Neutrophil (primary cell): ENCODE results near the gene IGFBP4.

Source experiments
- H3K27ac ChIP-seq: fragments of 200-600 bp; sonication (generic); 2 replicates; pipeline ENCODE4 v1.5.1; 2016; ENCODE audit warnings: mild to moderate bottlenecking, moderate library complexity
- H3K27me3 ChIP-seq: fragments of 200-600 bp; sonication (generic); 2 replicates; pipeline ENCODE4 v1.6.0; 2016; ENCODE audit warnings: mild to moderate bottlenecking
- H3K36me3 ChIP-seq: fragments of 200-600 bp; sonication (generic); 2 replicates; pipeline ENCODE4 v1.5.1; 2017
- H3K4me1 ChIP-seq, 2 experiments: fragments of 200-600 bp in 1 of 2; sonication (generic) in 1 of 2; 1 replicate in 1 of 2; 2 replicates in 1 of 2; pipeline versions ENCODE4 v1.5.1 to v1.6.1; 2013 to 2016; ENCODE audit warnings: low read depth in 1 of 2, low read length in 1 of 2, mild to moderate bottlenecking in 1 of 2, moderate library complexity in 1 of 2; ENCODE audit not compliant: control insufficient read depth in 1 of 2, insufficient read depth in 1 of 2
- H3K4me3 ChIP-seq, 2 experiments: fragments of 200-600 bp in 1 of 2; sonication (generic) in 1 of 2; 1 replicate in 1 of 2; 2 replicates in 1 of 2; pipeline ENCODE4 v1.5.1; 2013 to 2016; ENCODE audit warnings: low read depth in 1 of 2, low read length in 1 of 2, mild to moderate bottlenecking in 1 of 2, moderate library complexity in 1 of 2
- H3K9me3 ChIP-seq: fragments of 200-600 bp; sonication (generic); 2 replicates; pipeline ENCODE4 v1.5.1; 2016
- TF ChIP-seq, protein P1 (sequence below): fragments of 200-600 bp; sonication (generic); IDR thresholded peaks from 2 replicates; pipeline ENCODE4 v1.5.1; 2016; ENCODE audit warnings: antibody characterized with exemption

IGFBP4 gene

DNA sequence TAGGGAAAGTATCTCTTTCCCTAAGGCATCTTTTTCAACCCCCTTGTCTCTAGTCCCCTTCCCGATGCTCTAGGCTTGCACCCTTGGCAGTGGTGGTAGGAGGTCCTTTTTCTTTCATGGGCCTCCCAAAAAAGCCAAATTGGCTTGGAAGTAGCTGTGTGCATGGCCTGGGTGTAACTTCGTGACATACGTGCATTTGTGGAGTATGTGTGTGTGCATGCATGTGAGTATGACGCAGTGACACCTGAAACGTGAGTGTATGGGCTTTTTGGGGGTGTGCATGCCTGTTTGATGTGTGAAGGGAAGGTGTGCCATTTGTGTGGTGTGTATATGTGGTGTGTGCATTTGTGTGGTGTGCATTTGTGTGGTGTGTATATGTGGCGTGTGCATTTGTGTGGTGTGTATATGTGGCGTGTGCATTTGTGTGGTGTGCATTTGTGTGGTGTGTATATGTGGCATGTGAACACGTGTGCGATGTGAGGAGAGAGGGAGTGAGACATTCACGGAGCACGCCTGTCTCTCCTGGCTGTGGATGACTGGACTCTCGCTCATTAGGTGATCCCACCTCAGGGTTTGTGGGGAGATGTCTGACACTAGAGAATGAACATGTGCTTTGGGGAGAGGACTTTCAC is 15.7 kb downstream of the IGFBP4 start:
- no peak overlapping the region for H3K27ac ChIP-seq
- H3K9me3 ChIP-seq: no peaks in the 10 kb centered on the region
- H3K4me1 ChIP-seq: no peaks in the 10 kb centered on the region
- H3K4me3 ChIP-seq: no peak overlapping the region
- H3K27me3 ChIP-seq: peaks cover 29% of the 10 kb centered on the region
- no peaks in the 10 kb centered on the region for H3K36me3 ChIP-seq
- TF ChIP-seq, protein P1, sequence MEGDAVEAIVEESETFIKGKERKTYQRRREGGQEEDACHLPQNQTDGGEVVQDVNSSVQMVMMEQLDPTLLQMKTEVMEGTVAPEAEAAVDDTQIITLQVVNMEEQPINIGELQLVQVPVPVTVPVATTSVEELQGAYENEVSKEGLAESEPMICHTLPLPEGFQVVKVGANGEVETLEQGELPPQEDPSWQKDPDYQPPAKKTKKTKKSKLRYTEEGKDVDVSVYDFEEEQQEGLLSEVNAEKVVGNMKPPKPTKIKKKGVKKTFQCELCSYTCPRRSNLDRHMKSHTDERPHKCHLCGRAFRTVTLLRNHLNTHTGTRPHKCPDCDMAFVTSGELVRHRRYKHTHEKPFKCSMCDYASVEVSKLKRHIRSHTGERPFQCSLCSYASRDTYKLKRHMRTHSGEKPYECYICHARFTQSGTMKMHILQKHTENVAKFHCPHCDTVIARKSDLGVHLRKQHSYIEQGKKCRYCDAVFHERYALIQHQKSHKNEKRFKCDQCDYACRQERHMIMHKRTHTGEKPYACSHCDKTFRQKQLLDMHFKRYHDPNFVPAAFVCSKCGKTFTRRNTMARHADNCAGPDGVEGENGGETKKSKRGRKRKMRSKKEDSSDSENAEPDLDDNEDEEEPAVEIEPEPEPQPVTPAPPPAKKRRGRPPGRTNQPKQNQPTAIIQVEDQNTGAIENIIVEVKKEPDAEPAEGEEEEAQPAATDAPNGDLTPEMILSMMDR: no peak

DNA sequence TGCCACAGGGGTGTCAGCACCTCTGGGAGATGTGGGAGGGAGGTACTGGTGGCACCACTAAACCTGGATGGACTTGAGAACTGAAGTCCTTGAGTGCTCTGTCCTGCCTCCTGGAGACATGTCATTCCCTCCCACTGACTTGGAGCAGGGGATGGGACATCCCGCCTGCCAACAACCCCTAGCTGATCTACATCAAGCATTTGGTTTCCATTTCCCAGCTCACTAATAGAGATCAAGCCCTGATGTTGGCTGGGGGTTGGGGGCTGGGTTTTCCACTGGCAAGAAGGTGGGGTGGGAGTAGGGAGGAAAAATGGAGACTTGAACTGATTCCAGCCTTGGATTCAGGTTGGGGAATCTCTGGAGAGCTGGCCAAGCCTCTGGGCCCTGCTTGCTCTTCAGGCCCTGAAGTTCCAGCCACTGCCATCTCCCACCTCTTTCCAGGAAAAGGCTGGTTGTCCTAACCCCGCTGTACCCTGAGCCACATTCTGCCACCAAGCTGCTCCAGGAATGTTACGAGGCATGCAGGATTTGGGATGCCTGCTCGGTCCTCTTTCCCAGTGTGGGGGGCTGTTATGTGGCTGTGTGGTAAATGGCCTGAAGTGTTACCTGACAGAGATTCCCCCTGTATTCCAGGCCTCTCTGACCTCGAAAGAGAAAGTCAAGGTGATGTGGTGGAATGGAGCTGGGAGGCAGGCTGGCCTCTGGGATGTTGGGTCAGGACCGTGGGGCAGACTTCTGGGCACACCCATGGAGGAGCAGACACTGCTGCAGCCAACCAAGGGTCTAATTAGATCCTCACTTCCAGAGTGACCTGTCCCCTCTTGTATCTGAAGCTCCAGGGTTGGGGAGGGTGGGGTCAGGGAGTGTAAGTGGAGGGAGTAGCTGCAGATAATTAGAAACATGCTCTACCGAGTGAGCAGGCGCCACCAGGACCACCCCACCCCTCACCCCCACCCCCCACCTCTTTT is 16.7 kb downstream of the IGFBP4 start:
- H3K4me3 ChIP-seq: no peak overlapping the region
- no peaks in the 10 kb centered on the region for H3K4me1 ChIP-seq
- no peak overlapping the region for H3K27ac ChIP-seq
- no peaks in the 10 kb centered on the region for H3K36me3 ChIP-seq
- H3K9me3 ChIP-seq: no peaks in the 10 kb centered on the region
- TF ChIP-seq, protein P1: no peak
- H3K27me3 ChIP-seq: peaks cover 26% of the 10 kb centered on the region

DNA sequence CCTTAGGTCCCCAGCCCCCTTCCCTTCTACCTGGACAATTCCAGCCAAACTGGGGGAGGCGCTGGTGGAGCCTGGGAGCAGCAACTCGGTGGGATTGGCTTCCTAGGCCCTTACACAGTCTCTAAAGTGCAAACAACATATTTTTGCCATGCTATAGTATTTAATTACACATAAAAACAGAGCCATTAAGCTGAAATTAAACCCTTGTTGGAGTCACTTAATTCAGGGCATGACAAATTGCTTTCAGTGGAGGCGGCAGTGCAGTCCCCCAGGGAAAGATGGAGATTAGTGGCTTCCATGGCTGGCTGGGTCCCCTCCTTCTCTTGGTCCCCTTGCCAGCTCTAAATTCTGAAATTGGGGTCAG is 17.3 kb downstream of the IGFBP4 start:
- H3K9me3 ChIP-seq: no peaks in the 10 kb centered on the region
- H3K4me3 ChIP-seq: no peak overlapping the region
- TF ChIP-seq, protein P1: no peak
- H3K27me3 ChIP-seq: peaks cover 24% of the 10 kb centered on the region
- H3K4me1 ChIP-seq: no peaks in the 10 kb centered on the region
- H3K36me3 ChIP-seq: no peaks in the 10 kb centered on the region
- H3K27ac ChIP-seq: no peak overlapping the region

DNA sequence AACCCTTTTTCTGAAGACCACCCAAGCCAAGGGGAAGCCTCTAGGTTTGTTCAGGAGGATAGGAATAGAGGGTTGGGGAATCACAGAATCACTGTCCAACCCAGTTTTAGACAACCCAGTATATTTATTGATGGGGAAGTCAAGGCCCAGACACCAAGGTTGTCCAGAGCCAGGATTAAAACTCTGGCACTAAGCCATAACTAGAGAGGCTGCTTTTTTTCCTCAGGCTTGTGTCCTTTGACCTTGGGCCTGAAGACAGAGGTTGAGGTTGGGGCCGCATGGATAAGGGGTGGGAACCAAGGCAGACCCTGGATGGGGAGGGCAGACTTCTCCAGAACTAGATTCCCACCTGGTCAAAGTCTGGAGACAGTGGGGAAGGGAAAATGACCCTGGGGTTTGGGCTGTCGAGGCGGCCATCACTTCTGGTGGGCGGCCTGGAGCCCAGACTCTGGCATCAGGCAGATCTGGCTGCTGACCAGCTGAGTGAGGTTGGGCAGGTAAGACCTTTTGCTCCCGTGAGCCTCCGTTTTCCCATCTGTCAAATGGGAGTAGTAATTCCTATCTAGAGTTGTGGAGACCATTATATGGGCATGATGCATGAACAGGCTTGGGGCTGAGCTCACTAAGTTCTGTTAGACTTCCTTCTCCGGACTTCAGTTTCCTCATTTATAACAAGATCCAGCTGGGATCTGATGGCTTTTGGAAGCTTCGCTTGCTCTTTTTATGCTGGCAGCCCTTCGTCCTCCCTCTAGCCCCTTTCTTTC is 17.9 kb downstream of the IGFBP4 start:
- peaks cover 27% of the 10 kb centered on the region for H3K27me3 ChIP-seq
- no peak overlapping the region for H3K4me3 ChIP-seq
- no peaks in the 10 kb centered on the region for H3K36me3 ChIP-seq
- no peaks in the 10 kb centered on the region for H3K9me3 ChIP-seq
- H3K27ac ChIP-seq: no peak overlapping the region
- TF ChIP-seq, protein P1: no peak
- H3K4me1 ChIP-seq: no peaks in the 10 kb centered on the region

DNA sequence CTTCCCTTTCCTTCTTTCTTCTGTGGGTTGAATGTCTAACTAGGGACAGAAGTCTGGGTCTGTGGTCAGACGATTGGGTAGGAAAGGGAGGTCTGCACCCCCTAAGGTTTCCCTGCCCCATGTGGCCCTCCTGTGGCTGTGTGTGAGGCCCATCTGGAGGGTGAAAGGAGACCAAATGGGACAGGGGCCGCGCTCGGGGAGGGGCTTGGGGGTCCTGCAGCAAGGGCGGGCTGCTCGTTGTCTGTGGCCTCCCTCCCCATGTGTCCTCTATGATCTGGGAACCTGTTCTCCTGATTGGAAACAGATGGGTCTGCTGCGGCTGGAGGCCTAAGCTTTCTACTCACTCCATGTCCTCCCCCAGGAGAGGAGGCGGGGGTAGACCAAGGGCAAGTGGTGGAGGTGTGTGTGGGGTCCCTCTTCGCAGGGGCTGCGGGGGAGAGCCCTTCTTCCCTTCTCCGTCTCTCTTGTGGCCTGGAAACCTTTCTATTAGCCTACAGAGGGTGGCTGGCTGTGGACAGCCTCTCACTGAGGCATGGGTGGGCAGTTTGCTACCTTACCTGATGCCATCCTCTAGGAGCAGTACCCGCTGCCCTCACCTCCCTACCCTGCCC is 18.6 kb downstream of the IGFBP4 start:
- Histone ChIP-seq H3K4me3 (no peak overlapping the region), H3K27ac (no peak overlapping the region), H3K9me3 (no peaks in the 10 kb centered on the region), H3K4me1 (no peaks in the 10 kb centered on the region), H3K27me3 (peaks cover 26% of the 10 kb centered on the region), H3K36me3 (no peaks in the 10 kb centered on the region)
- TF ChIP-seq, protein P1: no peak
